A549 (cell line): Measurements from ENCODE around the gene IPO8. TPM values are rescaled to one million over a fixed set of nuclear protein-coding genes. Genes with fewer than 3 reads are reported as not detected.
"Not testable (repeated sequence)": the region's sequence is repeated elsewhere in the genome, so short reads cannot be mapped to it uniquely, and the experiment has no call there.

ENCODE experiments used
- ATAC-seq, 2 experiments: fragments of 200-7000 bp in 1 of 2; fragments of >200 bp in 1 of 2; cut with Nextera tagmentation in 1 of 2; cut with Tn5 transposase in 1 of 2; 3 replicates each; pipeline versions ENCODE4 v1.8.0 to v1.9.1; 2018 to 2020; ENCODE audit warnings: mild to moderate bottlenecking in 1 of 2, moderate library complexity in 1 of 2
- CTCF ChIA-PET: fragments of 300-600 bp; sonication (Branson Sonifier 250); formaldehyde crosslinking; extraction: SDS; loops from one replicate; lab custom pipeline; 2021; ENCODE audit warnings: antibody characterized with exemption, inconsistent platforms; lab: Yijun Ruan, JAX
- POLR2A ChIA-PET: fragments of 350-600 bp; formaldehyde crosslinking; extraction: SDS; loops from one replicate; lab custom pipeline; 2021; ENCODE audit warnings: antibody characterized with exemption, inconsistent platforms; lab: Yijun Ruan, JAX
- DNase-seq, 2 experiments: peaks; one replicate each; pipeline versions ENCODE4 v3.0.0 to v3.0.0-alpha.2; 2011 to 2016; ENCODE audit warnings: low read depth in 1 of 2, low spot score in 1 of 2
- FAIRE-seq: peaks from 2 replicates; lab custom pipeline; 2011; peaks lifted over from hg19 to GRCh38; lab: Jason Lieb, UNC
- H3K27ac ChIP-seq, 2 experiments: fragments of >200 bp; sonication (Bioruptor Twin); formaldehyde crosslinking; 3 replicates each; pipeline ENCODE4 v1.5.1; 2016 to 2017
- H3K4me1 ChIP-seq: fragments of >200 bp; sonication (Bioruptor Twin); formaldehyde crosslinking; 3 replicates; pipeline ENCODE4 v1.6.1; 2016
- H3K4me2 ChIP-seq: fragments of >200 bp; sonication (Bioruptor Twin); formaldehyde crosslinking; 3 replicates; pipeline ENCODE4 v1.6.1; 2016
- H3K4me3 ChIP-seq: fragments of >200 bp; sonication (Bioruptor Twin); formaldehyde crosslinking; 3 replicates; pipeline ENCODE4 v1.5.1; 2016
- H3K9me3 ChIP-seq: fragments of >200 bp; sonication (Bioruptor Twin); formaldehyde crosslinking; 3 replicates; pipeline ENCODE4 v1.6.1; 2016
- CBX2 ChIP-seq: fragments of 200-600 bp; sonication (generic); IDR thresholded peaks from 2 replicates; pipeline ENCODE4 v1.6.1; 2016; ENCODE audit warnings: low read depth, mild to moderate bottlenecking, borderline replicate concordance
- CHD2 ChIP-seq: fragments of 150-350 bp; IDR thresholded peaks from 2 replicates; pipeline ENCODE4 v1.6.1; 2014; ENCODE audit warnings: low read length; ENCODE audit not compliant: partially characterized antibody
- EHF ChIP-seq: fragments of 250-450 bp; sonication (Bioruptor Pico); IDR thresholded peaks from 2 replicates; pipeline ENCODE4 v1.5.0; 2020; ENCODE audit warnings: mild to moderate bottlenecking
- EP300 ChIP-seq, 2 experiments: fragments of >200 bp; sonication (Bioruptor Twin); formaldehyde crosslinking; IDR thresholded peaks; 2 replicates in 1 of 2; 3 replicates in 1 of 2; pipeline ENCODE4 v1.6.1; 2016 to 2017
- FOXS1 ChIP-seq: fragments of 250-450 bp; sonication (Bioruptor Pico); IDR thresholded peaks from 2 replicates; pipeline ENCODE4 v1.5.0; 2020; ENCODE audit warnings: mild to moderate bottlenecking, moderate library complexity
- HEYL ChIP-seq: fragments of 250-450 bp; sonication (Bioruptor Pico); IDR thresholded peaks from 2 replicates; pipeline ENCODE4 v1.8.0; 2021; ENCODE audit warnings: mild to moderate bottlenecking, moderate library complexity
- HOXB13 ChIP-seq: fragments of 250-450 bp; sonication (Bioruptor Pico); IDR thresholded peaks from 2 replicates; pipeline ENCODE4 v1.5.0; 2020; ENCODE audit warnings: low read depth, mild to moderate bottlenecking, moderate library complexity
- KDM5A ChIP-seq: fragments of 200-600 bp; sonication (generic); IDR thresholded peaks from 2 replicates; pipeline ENCODE4 v1.6.1; 2016; ENCODE audit warnings: antibody characterized with exemption, mild to moderate bottlenecking
- MAX ChIP-seq: IDR thresholded peaks from 2 replicates; pipeline ENCODE4 v1.6.1; 2012
- MYC ChIP-seq: IDR thresholded peaks from 2 replicates; pipeline ENCODE4 v1.6.1; 2012; ENCODE audit warnings: mild to moderate bottlenecking, inconsistent platforms, low read length, improper control_type of control experiment, borderline replicate concordance
- NFE2L2 ChIP-seq: fragments of 150-350 bp; conservative IDR thresholded peaks from 2 replicates; pipeline ENCODE4 v1.6.1; 2014; ENCODE audit warnings: low read length
- POLR2AphosphoS2 ChIP-seq: conservative IDR thresholded peaks from 2 replicates; pipeline ENCODE4 v1.6.1; 2012; ENCODE audit warnings: low read length, improper control_type of control experiment, inconsistent platforms
- RAD21 ChIP-seq, 2 experiments: fragments of >200 bp in 1 of 2; sonication (Bioruptor Twin) in 1 of 2; formaldehyde crosslinking in 1 of 2; IDR thresholded peaks in 1 of 2; conservative IDR thresholded peaks in 1 of 2; 2 replicates in 1 of 2; 3 replicates in 1 of 2; pipeline ENCODE4 v1.6.1; 2012 to 2018; ENCODE audit warnings: inconsistent platforms in 1 of 2
- REST ChIP-seq: fragments of 200-600 bp; sonication (generic); IDR thresholded peaks from 2 replicates; pipeline ENCODE4 v1.6.1; 2016; ENCODE audit warnings: antibody characterized with exemption, mild to moderate bottlenecking, moderate library complexity
- SMC3 ChIP-seq: fragments of >200 bp; sonication (Bioruptor Twin); formaldehyde crosslinking; IDR thresholded peaks from 3 replicates; pipeline ENCODE4 v1.6.1; 2018; ENCODE audit warnings: inconsistent platforms
- TP53 ChIP-seq: fragments of 250-450 bp; sonication (Bioruptor Pico); IDR thresholded peaks from 2 replicates; pipeline ENCODE4 v1.5.0; 2021; ENCODE audit warnings: mild to moderate bottlenecking, moderate library complexity
- ZC3H11A ChIP-seq: fragments of 450-650 bp; IDR thresholded peaks from 2 replicates; pipeline ENCODE4 v1.6.1; 2014; ENCODE audit warnings: antibody characterized with exemption, mild to moderate bottlenecking
- ZFP36 ChIP-seq: fragments of 450-650 bp; IDR thresholded peaks from 2 replicates; pipeline ENCODE4 v1.6.1; 2014; ENCODE audit warnings: borderline replicate concordance; ENCODE audit not compliant: partially characterized antibody
- ZNF302 ChIP-seq: fragments of 250-450 bp; sonication (Bioruptor Pico); IDR thresholded peaks from 2 replicates; pipeline ENCODE4 v1.9.0; 2021; ENCODE audit warnings: inconsistent platforms, mild to moderate bottlenecking, moderate library complexity
- WGBS: methylation state at CpG from one replicate; pipeline ENCODE4 v1.1.6; 2017; ENCODE audit errors: missing lambda C conversion rate; 5-methylcytosine and 5-hydroxymethylcytosine counted together
- polyA plus RNA-seq, 4 experiments: library from polyadenylated mRNA; depleted of rRNA in 3 of 4; stranded (reverse); fragments of >200 nt; fragmentation: RNase III in 1 of 4; extraction: RNeasy Plus Mini Kit Qiagen cat#74134 plus additional on column Dnase treatment in 1 of 4; gene quantifications; 2 replicates in 3 of 4; 3 replicates in 1 of 4; pipeline ENCODE4 v1.2.3, GENCODE V29; 2011 to 2017

Gene IPO8
- polyA plus RNA-seq, 2 of the 4 experiments (the other 2 are of a cell fraction), result 23.1 to 31.8 TPM

- Histone ChIP-seq H3K4me2 (no peak overlapping the region), H3K27ac (no peak overlapping the region), H3K4me3 (no peak overlapping the region), H3K4me1 (no peaks in the 10 kb centered on the region), H3K9me3 (peaks cover 14% of the 10 kb centered on the region; the same call in 1 of the 3 replicates)
- ChIA-PET CTCF (no interaction called here), POLR2A (no interaction called here)
- FAIRE-seq (no peak), ATAC-seq (no peak), DNase-seq (no peak)
- WGBS, result 58% methylated on average over 7 of the region's 7 CpGs
- TF ChIP-seq MAX (no peak), SMC3 (no peak), CBX2 (no peak), FOXS1 (CRISPR knock-in tag) (no peak), HEYL (CRISPR knock-in tag) (no peak), ZC3H11A (no peak), MYC (no peak), KDM5A (no peak), NFE2L2 (no peak)
Measured at GRCh38 chr12:30598889-30599288, 96.8 kb downstream of the IPO8 start.

GRCh38 chr12:30595742-30596141 is 99.9 kb downstream of the IPO8 start:
- TF ChIP-seq ZNF302 (CRISPR knock-in tag), result no peak
- no peak for TF ChIP-seq HOXB13 (CRISPR knock-in tag)
- TF ChIP-seq ZFP36, result peak; percentile 20
- WGBS, result 40% methylated on average over 5 of the region's 5 CpGs
- Histone ChIP-seq H3K4me3 (no peak overlapping the region), H3K4me1 (no peaks in the 10 kb centered on the region), H3K27ac (no peak overlapping the region), H3K4me2 (no peak overlapping the region), H3K9me3 (no peaks in the 10 kb centered on the region)
- FAIRE-seq, result no peak
- ATAC-seq, result no peak
- DNase-seq, result no peak
- POLR2A ChIA-PET, result no interaction called here
- CTCF ChIA-PET, result no interaction called here

GRCh38 chr12:30594509-30594908 is 101.2 kb downstream of the IPO8 start:
- 70% methylated on average over 1 of the region's 1 CpG for WGBS
- TF ChIP-seq TP53 (CRISPR knock-in tag) (no peak), POLR2AphosphoS2 (no peak), EP300 (IDR thresholded peaks at IDR 0.05) (no peak), REST (no peak), CHD2 (no peak), EHF (CRISPR knock-in tag) (no peak), RAD21 (conservative IDR thresholded peaks at IDR 0.05 in 1 of 2, IDR thresholded peaks at IDR 0.05 in 1 of 2) (no peak)

GRCh38 chr12:30588572-30588971 is 107.1 kb downstream of the IPO8 start:
- H3K4me2 ChIP-seq, FAIRE-seq, ATAC-seq, POLR2A ChIA-PET, H3K4me3 ChIP-seq, H3K9me3 ChIP-seq, DNase-seq, H3K27ac ChIP-seq, H3K4me1 ChIP-seq: not testable (repeated sequence)
- WGBS, result 32% methylated on average over 12 of the region's 13 CpGs
- CTCF ChIA-PET, result interaction anchor here (1.5 kb wide), 1 partner anchor 398 kb away, joined by 3 read pairs; no protein-coding TSS in a partner anchor

More at GRCh38 chr12:30594509-30594908, 101.2 kb downstream of the IPO8 start:
- H3K4me2 ChIP-seq, result no peak overlapping the region
- FAIRE-seq (no peak), DNase-seq (no peak), ATAC-seq (no peak)
- ChIA-PET POLR2A (no interaction called here), CTCF (no interaction called here)
- H3K27ac ChIP-seq, result no peak overlapping the region
- no peak overlapping the region for H3K4me3 ChIP-seq
- no peaks in the 10 kb centered on the region for H3K9me3 ChIP-seq
- H3K4me1 ChIP-seq, result no peaks in the 10 kb centered on the region
